ENCODE results near the gene MAPK13. TPM values are rescaled to one million over a fixed set of nuclear protein-coding genes. Genes with fewer than 3 reads are reported as not detected.

MAPK13 gene
- total and polyA plus RNA-seq, 2 donors (not counting 1 experiment from before 2014, with no cell fraction given), result 20.6 to 34.8 TPM

DNA sequence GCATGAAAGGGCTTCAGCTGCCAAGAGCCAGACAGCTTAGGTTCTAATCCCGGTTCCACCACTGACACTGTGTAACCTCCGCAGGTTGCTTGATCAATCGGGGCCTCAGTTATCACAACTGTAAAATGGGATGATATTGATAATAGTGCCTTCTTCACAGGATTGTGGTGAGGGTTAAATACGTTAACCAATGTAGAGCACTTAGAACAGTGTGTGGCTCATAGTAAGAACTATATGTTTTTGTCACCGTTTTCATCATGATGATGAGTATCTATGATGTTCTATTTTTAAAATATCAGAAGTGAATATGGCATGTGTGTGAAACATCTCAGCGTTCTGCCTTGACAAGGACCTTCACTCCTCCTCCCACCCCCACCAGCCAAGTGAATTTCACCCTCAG is 10.3 kb upstream of the MAPK13 start:
- H3K4me3 Mint-ChIP-seq, result peak overlapping the region; percentile 89
- Histone ChIP-seq H3K36me3 (replicated peaks in 1 of 2; ENCODE audit: control extremely low read depth in 1 of 2, control insufficient read depth in 1 of 2, extremely low read depth in 1 of 2, insufficient read depth in 2 of 2, low read length in 1 of 2) (no peaks in the 10 kb centered on the region), H3K9ac (ENCODE audit: low read length) (peak overlapping the region; percentile 64), H3K27me3 (replicated peaks in 1 of 4; ENCODE audit: control extremely low read depth in 1 of 4, control insufficient read depth in 3 of 4, insufficient read depth in 4 of 4, low read length in 3 of 4) (no peaks in the 10 kb centered on the region), H3K27ac (ENCODE audit: low read length in 2 of 2) (peak overlapping the region; percentile 95 to 96), H3K4me3 (ENCODE audit: control extremely low read depth in 1 of 5, extremely low read depth in 1 of 5, insufficient read depth in 1 of 5, low read depth in 2 of 5, low read length in 4 of 5) (peak overlapping the region in 2 of 5 experiments; percentile 53 to 54), H2AFZ (ENCODE audit: insufficient read depth, low read depth, low read length, poor library complexity, severe bottlenecking) (no peak overlapping the region), H3K9me3 (ENCODE audit: control extremely low read depth in 1 of 3, control insufficient read depth in 2 of 3, insufficient read depth in 1 of 3, low read length in 2 of 3) (peaks cover 0 to 5% (median 0%) of the 10 kb centered on the region in 3 donors), H3K4me2 (replicated peaks; ENCODE audit: low read depth, low read length, poor library complexity, severe bottlenecking) (peak overlapping the region; percentile 77), H3K79me2 (ENCODE audit: control insufficient read depth, insufficient read depth, low read length) (peaks cover 17% of the 10 kb centered on the region), H3K4me1 (ENCODE audit: control insufficient read depth in 2 of 2, insufficient read depth in 2 of 2, low read length in 2 of 2) (peaks cover 91 to 98% of the 10 kb centered on the region in 2 donors), H4K20me1 (ENCODE audit: control insufficient read depth, insufficient read depth, low read length, poor library complexity, severe bottlenecking) (no peaks in the 10 kb centered on the region)
- intact Hi-C loops (cut with micrococcal nuclease), result loop anchor here (1.0 to 5.0 kb wide), 3 partner anchors 11 to 242 kb away; partner anchors contain the start of gene MAPK14
- TF ChIP-seq EZH2 (IDR thresholded peaks at IDR 0.05; ENCODE audit: borderline replicate concordance, insufficient read depth, low read depth, low read length, poor library complexity, severe bottlenecking), result no peak
- TF ChIP-seq, protein P1, sequence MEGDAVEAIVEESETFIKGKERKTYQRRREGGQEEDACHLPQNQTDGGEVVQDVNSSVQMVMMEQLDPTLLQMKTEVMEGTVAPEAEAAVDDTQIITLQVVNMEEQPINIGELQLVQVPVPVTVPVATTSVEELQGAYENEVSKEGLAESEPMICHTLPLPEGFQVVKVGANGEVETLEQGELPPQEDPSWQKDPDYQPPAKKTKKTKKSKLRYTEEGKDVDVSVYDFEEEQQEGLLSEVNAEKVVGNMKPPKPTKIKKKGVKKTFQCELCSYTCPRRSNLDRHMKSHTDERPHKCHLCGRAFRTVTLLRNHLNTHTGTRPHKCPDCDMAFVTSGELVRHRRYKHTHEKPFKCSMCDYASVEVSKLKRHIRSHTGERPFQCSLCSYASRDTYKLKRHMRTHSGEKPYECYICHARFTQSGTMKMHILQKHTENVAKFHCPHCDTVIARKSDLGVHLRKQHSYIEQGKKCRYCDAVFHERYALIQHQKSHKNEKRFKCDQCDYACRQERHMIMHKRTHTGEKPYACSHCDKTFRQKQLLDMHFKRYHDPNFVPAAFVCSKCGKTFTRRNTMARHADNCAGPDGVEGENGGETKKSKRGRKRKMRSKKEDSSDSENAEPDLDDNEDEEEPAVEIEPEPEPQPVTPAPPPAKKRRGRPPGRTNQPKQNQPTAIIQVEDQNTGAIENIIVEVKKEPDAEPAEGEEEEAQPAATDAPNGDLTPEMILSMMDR (IDR thresholded peaks at IDR 0.05), result no peak
- ATAC-seq (ENCODE audit: low read depth) (no peak), DNase-seq (no peak)
- 56% methylated on average over 4 of the region's 6 CpGs for WGBS (ENCODE audit: insufficient coverage)
- H3K4me1 Mint-ChIP-seq, result peaks cover 91% of the 10 kb centered on the region
- no peaks in the 10 kb centered on the region for H3K9me3 Mint-ChIP-seq (ENCODE audit: insufficient read depth)
- H3K27ac Mint-ChIP-seq, result peak overlapping the region; percentile 97
- CTCF ChIA-PET, result interaction anchor here (1.2 to 4.3 kb wide), 8 partner anchors 9 to 221 kb away, joined by 3 to 61 read pairs (median 8); partner anchors contain the start of gene MAPK14
- POLR2A ChIA-PET, result interaction anchor here (0.5 to 1.9 kb wide), 6 partner anchors 9 to 1323 kb away, joined by 5 to 15 read pairs (median 6); partner anchors contain the start of genes MAPK13 and MAPK14
- H3K27me3 Mint-ChIP-seq, result no peaks in the 10 kb centered on the region

DNA sequence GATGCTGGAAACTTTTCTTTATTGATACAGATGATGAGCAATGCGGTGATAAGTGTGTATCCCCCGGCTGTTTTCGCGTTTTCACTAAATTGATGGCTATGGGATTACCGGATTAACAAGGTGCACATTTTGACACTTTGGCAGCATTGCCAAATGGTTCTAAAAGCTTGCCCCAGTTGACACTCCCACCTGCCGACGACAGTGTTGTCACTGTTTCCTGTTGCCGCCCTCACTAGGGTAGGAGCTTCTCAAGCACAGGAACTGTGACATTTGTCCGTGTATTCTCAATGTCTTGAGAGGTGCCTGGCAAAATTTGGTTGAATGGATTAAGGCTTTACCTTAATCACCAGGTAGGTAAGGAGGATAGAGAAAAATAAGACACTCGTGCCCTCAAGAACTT is 9.8 kb upstream of the MAPK13 start:
- POLR2A ChIA-PET, result interaction anchor here (0.5 to 1.9 kb wide), 6 partner anchors 10 to 1322 kb away, joined by 5 to 15 read pairs (median 6); partner anchors contain the start of genes MAPK13 and MAPK14
- Histone ChIP-seq H3K36me3 (replicated peaks in 1 of 2; ENCODE audit: control extremely low read depth in 1 of 2, control insufficient read depth in 1 of 2, extremely low read depth in 1 of 2, insufficient read depth in 2 of 2, low read length in 1 of 2) (no peaks in the 10 kb centered on the region), H3K9me3 (ENCODE audit: control extremely low read depth in 1 of 3, control insufficient read depth in 2 of 3, insufficient read depth in 1 of 3, low read length in 2 of 3) (peaks cover 0 to 5% (median 0%) of the 10 kb centered on the region in 3 donors), H3K27ac (ENCODE audit: low read length in 2 of 2) (peak overlapping the region; percentile 95 to 96), H3K4me3 (ENCODE audit: control extremely low read depth in 1 of 5, extremely low read depth in 1 of 5, insufficient read depth in 1 of 5, low read depth in 2 of 5, low read length in 4 of 5) (peak overlapping the region; percentile 27 to 54 (median 40)), H3K4me2 (replicated peaks; ENCODE audit: low read depth, low read length, poor library complexity, severe bottlenecking) (peak overlapping the region; percentile 77), H3K9ac (ENCODE audit: low read length) (peak overlapping the region; percentile 64), H2AFZ (ENCODE audit: insufficient read depth, low read depth, low read length, poor library complexity, severe bottlenecking) (peak overlapping the region; percentile 31), H3K4me1 (ENCODE audit: control insufficient read depth in 2 of 2, insufficient read depth in 2 of 2, low read length in 2 of 2) (peaks cover 87 to 94% of the 10 kb centered on the region in 2 donors), H3K27me3 (replicated peaks in 1 of 4; ENCODE audit: control extremely low read depth in 1 of 4, control insufficient read depth in 3 of 4, insufficient read depth in 4 of 4, low read length in 3 of 4) (no peaks in the 10 kb centered on the region), H4K20me1 (ENCODE audit: control insufficient read depth, insufficient read depth, low read length, poor library complexity, severe bottlenecking) (no peaks in the 10 kb centered on the region), H3K79me2 (ENCODE audit: control insufficient read depth, insufficient read depth, low read length) (peaks cover 17% of the 10 kb centered on the region)
- H3K9me3 Mint-ChIP-seq (ENCODE audit: insufficient read depth), result no peaks in the 10 kb centered on the region
- CTCF ChIA-PET, result interaction anchor here (0.9 to 4.3 kb wide), 15 partner anchors 9 to 220 kb away, joined by 3 to 61 read pairs (median 5); partner anchors contain the start of genes MAPK13 and MAPK14
- no peak for TF ChIP-seq EZH2 (IDR thresholded peaks at IDR 0.05; ENCODE audit: borderline replicate concordance, insufficient read depth, low read depth, low read length, poor library complexity, severe bottlenecking)
- TF ChIP-seq, protein P1 (IDR thresholded peaks at IDR 0.05), result no peak
- 5% methylated on average over 3 of the region's 10 CpGs for WGBS (ENCODE audit: insufficient coverage)
- intact Hi-C loops (cut with micrococcal nuclease), result loop anchor here (1.0 to 5.0 kb wide), 3 partner anchors 11 to 242 kb away; partner anchors contain the start of gene MAPK14
- DNase-seq (peak; percentile 83), ATAC-seq (ENCODE audit: low read depth) (peak; percentile 64)
- H3K4me3 Mint-ChIP-seq, result peak overlapping the region; percentile 89
- H3K4me1 Mint-ChIP-seq, result peaks cover 87% of the 10 kb centered on the region
- H3K27me3 Mint-ChIP-seq, result no peaks in the 10 kb centered on the region
- H3K27ac Mint-ChIP-seq, result peak overlapping the region; percentile 97
